HepG2 (cell line): ENCODE measurements around the gene GHRH. TPM values are rescaled to one million over a fixed set of nuclear protein-coding genes. Genes with fewer than 3 reads are reported as not detected.

Experiments
- DNMT3B ChIP-seq: conservative IDR thresholded peaks from 2 replicates; pipeline ENCODE4 v1.6.1; 2016; ENCODE audit warnings: missing biosample characterization, control low read depth
- ELF4 ChIP-seq: sonication (generic); formaldehyde crosslinking; IDR thresholded peaks from 2 replicates; pipeline ENCODE4 v1.5.0; 2020; ENCODE audit warnings: missing genetic modification reagents, mild to moderate bottlenecking, moderate library complexity, borderline replicate concordance
- HOXA7 ChIP-seq: sonication (generic); formaldehyde crosslinking; IDR thresholded peaks from 2 replicates; pipeline ENCODE4 v1.8.1; 2022; ENCODE audit warnings: mild to moderate bottlenecking, missing genetic modification reagents, moderate library complexity
- MEF2D ChIP-seq: sonication (generic); formaldehyde crosslinking; IDR thresholded peaks from 2 replicates; pipeline ENCODE4 v1.5.1; 2020; ENCODE audit warnings: mild to moderate bottlenecking, missing genetic modification reagents
- MTF1 ChIP-seq: sonication (generic); formaldehyde crosslinking; IDR thresholded peaks from 2 replicates; pipeline ENCODE4 v1.5.0; 2020; ENCODE audit warnings: missing genetic modification reagents
- TCF7 ChIP-seq: sonication (generic); IDR thresholded peaks from 2 replicates; pipeline ENCODE4 v1.6.1; 2016; ENCODE audit warnings: antibody characterized with exemption, low read depth
- TP53 ChIP-seq: sonication (generic); formaldehyde crosslinking; conservative IDR thresholded peaks from 2 replicates; pipeline ENCODE4 v1.4.0; 2020; ENCODE audit warnings: missing genetic modification reagents
- ZNF12 ChIP-seq: sonication (generic); formaldehyde crosslinking; IDR thresholded peaks from 2 replicates; pipeline ENCODE4 v1.5.0; 2020; ENCODE audit warnings: missing genetic modification reagents
- ZNF251 ChIP-seq: sonication (generic); formaldehyde crosslinking; IDR thresholded peaks from 2 replicates; pipeline ENCODE4 v1.9.0; 2021; ENCODE audit warnings: mild to moderate bottlenecking, missing genetic modification reagents
- ZNF335 ChIP-seq: sonication (generic); formaldehyde crosslinking; IDR thresholded peaks from 2 replicates; pipeline ENCODE4 v1.4.0; 2020; ENCODE audit warnings: missing genetic modification reagents
- ZNF687 ChIP-seq: sonication (generic); formaldehyde crosslinking; IDR thresholded peaks from 2 replicates; pipeline ENCODE4 v1.5.1; 2020; ENCODE audit warnings: mild to moderate bottlenecking, missing genetic modification reagents, moderate library complexity
- ZNF7 ChIP-seq: IDR thresholded peaks from 2 replicates; pipeline ENCODE4 v1.6.1; 2016; ENCODE audit warnings: missing biosample characterization, missing genetic modification reagents
- ZNF709 ChIP-seq: sonication (generic); formaldehyde crosslinking; IDR thresholded peaks from 2 replicates; pipeline ENCODE4 v1.5.0; 2020; ENCODE audit warnings: mild to moderate bottlenecking, missing genetic modification reagents
- ZNF747 ChIP-seq: sonication (generic); formaldehyde crosslinking; IDR thresholded peaks from 2 replicates; pipeline ENCODE4 v1.8.1; 2023; ENCODE audit warnings: missing genetic modification reagents, mild to moderate bottlenecking, borderline replicate concordance
- ZNF749 ChIP-seq: sonication (generic); formaldehyde crosslinking; IDR thresholded peaks from 2 replicates; pipeline ENCODE4 v1.8.0; 2022; ENCODE audit warnings: mild to moderate bottlenecking, missing genetic modification reagents, moderate library complexity, borderline replicate concordance
- polyA plus RNA-seq, 8 experiments: library from polyadenylated mRNA; depleted of rRNA in 3 of 8; stranded (reverse) in 7 of 8; unstranded in 1 of 8; fragments of >200 nt; fragmentation: Illumina TruSeq in 4 of 8; extraction: Trizol in 4 of 8; gene quantifications; 2 replicates each; pipeline versions ENCODE4 v1.2.1 to v1.2.3, GENCODE V29; 2011 to 2016; ENCODE audit warnings: low read depth in 4 of 8, missing spikeins in 1 of 8, mixed read lengths in 1 of 8; ENCODE audit not compliant: insufficient read depth in 1 of 8
- total RNA-seq, 5 experiments: library from RNA; depleted of rRNA; stranded (reverse); fragments of >200 nt; fragmentation: Illumina TruSeq; extraction: Trizol; gene quantifications; 2 replicates each; pipeline ENCODE4 v1.2.3, GENCODE V29; 2016; ENCODE audit warnings: low read depth in 1 of 5
- TF ChIP-seq, protein P1 (sequence below): sonication (generic); formaldehyde crosslinking; IDR thresholded peaks from 2 replicates; pipeline ENCODE4 v1.4.0; 2020; ENCODE audit warnings: mild to moderate bottlenecking, missing genetic modification reagents
- TF ChIP-seq, protein P2 (sequence below), 2 experiments: sonication (generic) in 1 of 2; formaldehyde crosslinking in 1 of 2; IDR thresholded peaks; 2 replicates each; pipeline versions ENCODE4 v1.5.1 to v1.6.1; 2011 to 2020; ENCODE audit warnings: borderline replicate concordance in 1 of 2, low read depth in 1 of 2, low read length in 1 of 2, mild to moderate bottlenecking in 1 of 2, missing genetic modification reagents in 1 of 2, moderate library complexity in 1 of 2
- TF ChIP-seq, protein P3 (sequence below): sonication (generic); formaldehyde crosslinking; IDR thresholded peaks from 2 replicates; pipeline ENCODE4 v1.4.0; 2020; ENCODE audit warnings: missing genetic modification reagents, mild to moderate bottlenecking, borderline replicate concordance

The GHRH gene
- total and polyA plus RNA-seq, 2 of the 13 experiments (the other 11 are each of a cell fraction or from before 2014, with no cell fraction given) = not detected

GRCh38 chr20:37285664-37286374, 24.2 kb upstream of the GHRH start (continued):
- TF ChIP-seq ZNF335 (CRISPR knock-in tag) (peak; percentile 83), ZNF709 (CRISPR knock-in tag) (no peak; the same call in 1 of the 2 replicates), ZNF747 (0 out of 2 replicates have a peak, but pooled peaks have one; percentile 28), TP53 (CRISPR knock-in tag) (no peak), ZNF12 (CRISPR knock-in tag) (peak; percentile 79; the same call in 1 of the 2 replicates), MTF1 (no peak), ELF4 (CRISPR knock-in tag) (no peak), MEF2D (CRISPR knock-in tag) (peak; percentile 87), ZNF7 (no peak), HOXA7 (CRISPR knock-in tag) (no peak), DNMT3B (CRISPR knock-in tag) (no peak), ZNF749 (CRISPR knock-in tag) (peak; percentile 52; the same call in 1 of the 2 replicates), ZNF251 (no peak), ZNF687 (CRISPR knock-in tag) (peak; percentile 38; the same call in 1 of the 2 replicates), TCF7 (peak; percentile 77)
- TF ChIP-seq, protein P1, sequence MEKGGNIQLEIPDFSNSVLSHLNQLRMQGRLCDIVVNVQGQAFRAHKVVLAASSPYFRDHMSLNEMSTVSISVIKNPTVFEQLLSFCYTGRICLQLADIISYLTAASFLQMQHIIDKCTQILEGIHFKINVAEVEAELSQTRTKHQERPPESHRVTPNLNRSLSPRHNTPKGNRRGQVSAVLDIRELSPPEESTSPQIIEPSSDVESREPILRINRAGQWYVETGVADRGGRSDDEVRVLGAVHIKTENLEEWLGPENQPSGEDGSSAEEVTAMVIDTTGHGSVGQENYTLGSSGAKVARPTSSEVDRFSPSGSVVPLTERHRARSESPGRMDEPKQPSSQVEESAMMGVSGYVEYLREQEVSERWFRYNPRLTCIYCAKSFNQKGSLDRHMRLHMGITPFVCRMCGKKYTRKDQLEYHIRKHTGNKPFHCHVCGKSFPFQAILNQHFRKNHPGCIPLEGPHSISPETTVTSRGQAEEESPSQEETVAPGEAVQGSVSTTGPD (CRISPR knock-in tag) = no peak
- TF ChIP-seq, protein P2, sequence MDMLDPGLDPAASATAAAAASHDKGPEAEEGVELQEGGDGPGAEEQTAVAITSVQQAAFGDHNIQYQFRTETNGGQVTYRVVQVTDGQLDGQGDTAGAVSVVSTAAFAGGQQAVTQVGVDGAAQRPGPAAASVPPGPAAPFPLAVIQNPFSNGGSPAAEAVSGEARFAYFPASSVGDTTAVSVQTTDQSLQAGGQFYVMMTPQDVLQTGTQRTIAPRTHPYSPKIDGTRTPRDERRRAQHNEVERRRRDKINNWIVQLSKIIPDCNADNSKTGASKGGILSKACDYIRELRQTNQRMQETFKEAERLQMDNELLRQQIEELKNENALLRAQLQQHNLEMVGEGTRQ (IDR thresholded peaks at IDR 0.05; ENCODE audit: low read depth, low read length) = no peak
- TF ChIP-seq, protein P2 (CRISPR knock-in tag; IDR thresholded peaks at IDR 0.05; ENCODE audit: borderline replicate concordance) = no peak; the same call in 1 of the 2 replicates
- TF ChIP-seq, protein P3, sequence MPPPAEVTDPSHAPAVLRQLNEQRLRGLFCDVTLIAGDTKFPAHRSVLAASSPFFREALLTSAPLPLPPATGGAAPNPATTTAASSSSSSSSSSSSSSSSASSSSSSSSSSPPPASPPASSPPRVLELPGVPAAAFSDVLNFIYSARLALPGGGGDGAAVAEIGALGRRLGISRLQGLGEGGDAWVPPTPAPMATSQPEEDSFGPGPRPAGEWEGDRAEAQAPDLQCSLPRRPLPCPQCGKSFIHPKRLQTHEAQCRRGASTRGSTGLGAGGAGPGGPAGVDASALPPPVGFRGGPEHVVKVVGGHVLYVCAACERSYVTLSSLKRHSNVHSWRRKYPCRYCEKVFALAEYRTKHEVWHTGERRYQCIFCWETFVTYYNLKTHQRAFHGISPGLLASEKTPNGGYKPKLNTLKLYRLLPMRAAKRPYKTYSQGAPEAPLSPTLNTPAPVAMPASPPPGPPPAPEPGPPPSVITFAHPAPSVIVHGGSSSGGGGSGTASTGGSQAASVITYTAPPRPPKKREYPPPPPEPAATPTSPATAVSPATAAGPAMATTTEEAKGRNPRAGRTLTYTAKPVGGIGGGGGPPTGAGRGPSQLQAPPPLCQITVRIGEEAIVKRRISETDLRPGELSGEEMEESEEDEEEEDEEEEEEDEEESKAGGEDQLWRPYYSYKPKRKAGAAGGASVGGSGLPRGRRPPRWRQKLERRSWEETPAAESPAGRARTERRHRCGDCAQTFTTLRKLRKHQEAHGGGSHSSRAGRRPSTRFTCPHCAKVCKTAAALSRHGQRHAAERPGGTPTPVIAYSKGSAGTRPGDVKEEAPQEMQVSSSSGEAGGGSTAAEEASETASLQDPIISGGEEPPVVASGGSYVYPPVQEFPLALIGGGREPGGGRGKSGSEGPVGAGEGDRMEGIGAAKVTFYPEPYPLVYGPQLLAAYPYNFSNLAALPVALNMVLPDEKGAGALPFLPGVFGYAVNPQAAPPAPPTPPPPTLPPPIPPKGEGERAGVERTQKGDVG = no peak
